MM.1S (cell line): ENCODE measurements around the gene JDP2.

ENCODE experiments used
- DNase-seq: peaks from one replicate; pipeline ENCODE4 v3.0.0-alpha.2; 2015
- H2AFZ ChIP-seq: fragments of 300-600 bp; sonication (generic); 2 replicates; pipeline ENCODE4 v1.6.0; 2016; ENCODE audit warnings: antibody characterized with exemption, low read length
- H3F3A ChIP-seq: fragments of 300-600 bp; sonication (generic); 2 replicates; pipeline ENCODE4 v1.6.1; 2016; ENCODE audit warnings: mild to moderate bottlenecking, antibody characterized with exemption, low read length, moderate library complexity, mixed read lengths; ENCODE audit not compliant: insufficient read depth
- H3K27ac ChIP-seq: fragments of 300-600 bp; sonication (generic); 2 replicates; pipeline ENCODE4 v1.5.1; 2016; ENCODE audit warnings: mild to moderate bottlenecking, low read length
- H3K27me3 ChIP-seq: fragments of 300-600 bp; sonication (generic); replicated peaks from 2 replicates; pipeline ENCODE4 v1.6.0; 2016; ENCODE audit warnings: low read length; ENCODE audit not compliant: insufficient read depth
- H3K36me3 ChIP-seq: fragments of 300-600 bp; sonication (generic); replicated peaks from 2 replicates; pipeline ENCODE4 v1.6.1; 2016; ENCODE audit warnings: mild to moderate bottlenecking, low read length, mixed read lengths; ENCODE audit not compliant: insufficient read depth
- H3K4me1 ChIP-seq: fragments of 300-600 bp; sonication (generic); 2 replicates; pipeline ENCODE4 v1.6.1; 2016; ENCODE audit warnings: low read length, mixed read lengths
- H3K4me2 ChIP-seq: fragments of 300-600 bp; sonication (generic); 2 replicates; pipeline ENCODE4 v1.6.0; 2016; ENCODE audit warnings: low read depth, low read length
- H3K4me3 ChIP-seq: fragments of 300-600 bp; sonication (generic); 2 replicates; pipeline ENCODE4 v1.5.1; 2016; ENCODE audit warnings: low read length, mixed read lengths
- H3K79me2 ChIP-seq: fragments of 300-600 bp; sonication (generic); 2 replicates; pipeline ENCODE4 v1.6.1; 2016; ENCODE audit warnings: mixed run types, low read length, mixed read lengths
- H3K9ac ChIP-seq: fragments of 300-600 bp; sonication (generic); 2 replicates; pipeline ENCODE4 v1.6.1; 2016; ENCODE audit warnings: low read length, mixed read lengths
- H3K9me2 ChIP-seq: fragments of 300-600 bp; sonication (generic); replicated peaks from 2 replicates; pipeline ENCODE4 v1.6.1; 2016; ENCODE audit warnings: mild to moderate bottlenecking, low read length, mixed read lengths; ENCODE audit not compliant: insufficient read depth
- H3K9me3 ChIP-seq: fragments of 300-600 bp; sonication (generic); replicated peaks from 2 replicates; pipeline ENCODE4 v1.6.1; 2016; ENCODE audit warnings: mild to moderate bottlenecking, low read length, mixed read lengths; ENCODE audit not compliant: insufficient read depth
- H4K20me1 ChIP-seq: fragments of 300-600 bp; sonication (generic); 2 replicates; pipeline ENCODE4 v1.6.1; 2016; ENCODE audit warnings: mild to moderate bottlenecking, low read length, moderate library complexity, mixed read lengths; ENCODE audit not compliant: insufficient read depth
- EZH2 ChIP-seq: fragments of 300-600 bp; sonication (generic); optimal IDR thresholded peaks from 2 replicates; pipeline ENCODE3; 2017; ENCODE audit warnings: low read depth, mild to moderate bottlenecking, antibody characterized with exemption, low read length, mixed read lengths
- EZH2phosphoT487 ChIP-seq: fragments of 300-600 bp; sonication (generic); IDR thresholded peaks from 2 replicates; pipeline ENCODE4 v1.6.1; 2018; ENCODE audit warnings: antibody characterized with exemption, low read length
- TF ChIP-seq, protein P1 (sequence below): fragments of 300-600 bp; sonication (generic); IDR thresholded peaks from 2 replicates; pipeline ENCODE4 v1.5.1; 2016; ENCODE audit warnings: antibody characterized with exemption, low read length, mixed read lengths

JDP2 gene

GRCh38 chr14:75389679-75390078, 38.1 kb upstream of the JDP2 start:
- no peak for DNase-seq
- Histone ChIP-seq H4K20me1 (no peaks in the 10 kb centered on the region), H3K4me1 (no peaks in the 10 kb centered on the region), H2AFZ (no peak overlapping the region), H3K9me2 (no peaks in the 10 kb centered on the region), H3K27me3 (no peaks in the 10 kb centered on the region), H3K4me2 (no peak overlapping the region), H3K79me2 (no peaks in the 10 kb centered on the region), H3K9ac (no peak overlapping the region), H3F3A (no peaks in the 10 kb centered on the region), H3K9me3 (no peaks in the 10 kb centered on the region), H3K27ac (no peak overlapping the region), H3K4me3 (no peak overlapping the region), H3K36me3 (no peaks in the 10 kb centered on the region)
- TF ChIP-seq, protein P1, sequence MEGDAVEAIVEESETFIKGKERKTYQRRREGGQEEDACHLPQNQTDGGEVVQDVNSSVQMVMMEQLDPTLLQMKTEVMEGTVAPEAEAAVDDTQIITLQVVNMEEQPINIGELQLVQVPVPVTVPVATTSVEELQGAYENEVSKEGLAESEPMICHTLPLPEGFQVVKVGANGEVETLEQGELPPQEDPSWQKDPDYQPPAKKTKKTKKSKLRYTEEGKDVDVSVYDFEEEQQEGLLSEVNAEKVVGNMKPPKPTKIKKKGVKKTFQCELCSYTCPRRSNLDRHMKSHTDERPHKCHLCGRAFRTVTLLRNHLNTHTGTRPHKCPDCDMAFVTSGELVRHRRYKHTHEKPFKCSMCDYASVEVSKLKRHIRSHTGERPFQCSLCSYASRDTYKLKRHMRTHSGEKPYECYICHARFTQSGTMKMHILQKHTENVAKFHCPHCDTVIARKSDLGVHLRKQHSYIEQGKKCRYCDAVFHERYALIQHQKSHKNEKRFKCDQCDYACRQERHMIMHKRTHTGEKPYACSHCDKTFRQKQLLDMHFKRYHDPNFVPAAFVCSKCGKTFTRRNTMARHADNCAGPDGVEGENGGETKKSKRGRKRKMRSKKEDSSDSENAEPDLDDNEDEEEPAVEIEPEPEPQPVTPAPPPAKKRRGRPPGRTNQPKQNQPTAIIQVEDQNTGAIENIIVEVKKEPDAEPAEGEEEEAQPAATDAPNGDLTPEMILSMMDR, result no peak
- TF ChIP-seq EZH2phosphoT487 (no peak), EZH2 (no peak)

- TF ChIP-seq EZH2phosphoT487, result no peak
- no peak for TF ChIP-seq EZH2
- TF ChIP-seq, protein P1, result no peak
- no peak overlapping the region for H3K9ac ChIP-seq
- no peaks in the 10 kb centered on the region for H4K20me1 ChIP-seq
- H3K79me2 ChIP-seq, result no peaks in the 10 kb centered on the region
- no peak overlapping the region for H2AFZ ChIP-seq
- H3F3A ChIP-seq, result no peaks in the 10 kb centered on the region
- no peak for DNase-seq
- H3K9me3 ChIP-seq, result no peaks in the 10 kb centered on the region
- H3K27ac ChIP-seq, result no peak overlapping the region
- H3K4me2 ChIP-seq, result no peak overlapping the region
- H3K36me3 ChIP-seq, result no peaks in the 10 kb centered on the region
- H3K27me3 ChIP-seq, result no peaks in the 10 kb centered on the region
- H3K4me3 ChIP-seq, result no peak overlapping the region
- H3K9me2 ChIP-seq, result no peaks in the 10 kb centered on the region
- no peaks in the 10 kb centered on the region for H3K4me1 ChIP-seq
Observed at GRCh38 chr14:75390183-75390582, 37.6 kb upstream of the JDP2 start.

DNA sequence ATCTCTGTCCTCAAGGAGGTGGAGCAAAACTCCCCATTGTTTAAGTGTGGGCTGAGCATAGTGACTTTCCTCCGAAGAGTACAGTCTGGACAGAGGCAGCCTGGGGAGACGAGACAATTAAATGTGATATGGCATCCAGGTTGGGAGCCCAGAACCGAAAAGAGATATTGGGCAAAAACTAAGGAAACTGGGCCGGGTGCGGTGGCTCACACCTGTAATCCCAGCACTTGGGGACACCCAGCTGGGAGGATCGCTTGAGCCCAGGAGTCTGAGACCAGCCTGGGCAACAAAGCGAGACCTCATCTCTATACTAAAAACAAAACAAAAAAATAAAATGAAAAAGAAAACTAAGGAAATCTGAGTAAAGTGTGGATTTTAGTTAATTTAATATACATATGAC, 35.9 kb upstream of the JDP2 start:
- Histone ChIP-seq H3K4me1 (no peaks in the 10 kb centered on the region), H2AFZ (no peak overlapping the region), H3K27me3 (no peaks in the 10 kb centered on the region), H3K36me3 (no peaks in the 10 kb centered on the region), H3F3A (no peaks in the 10 kb centered on the region), H3K4me2 (no peak overlapping the region), H3K79me2 (no peaks in the 10 kb centered on the region), H3K4me3 (no peak overlapping the region), H3K9ac (no peak overlapping the region), H3K9me3 (no peaks in the 10 kb centered on the region), H3K9me2 (no peaks in the 10 kb centered on the region), H3K27ac (no peak overlapping the region), H4K20me1 (no peaks in the 10 kb centered on the region)
- TF ChIP-seq EZH2 (no peak), EZH2phosphoT487 (no peak)
- TF ChIP-seq, protein P1, result no peak
- no peak for DNase-seq
